HuH-7.5 (cell line): ENCODE measurements around the gene ATP8A2.

Source experiments
- DNase-seq: peaks from one replicate; pipeline ENCODE4 v3.0.0; 2011; ENCODE audit warnings: low spot score

The ATP8A2 gene

GRCh38 chr13:25630329-25630900 is 258.6 kb downstream of the ATP8A2 start:
- DNase-seq, result no peak

- no peak for DNase-seq
These were observed 260.6 kb downstream of the ATP8A2 start for GRCh38 chr13:25632166-25632888.

GRCh38 chr13:25633093-25633492 is 261.3 kb downstream of the ATP8A2 start:
- no peak for DNase-seq

- DNase-seq, result no peak
These were observed 273.9 kb downstream of the ATP8A2 start for GRCh38 chr13:25645681-25646080.

- DNase-seq, result no peak
These were observed 277.3 kb downstream of the ATP8A2 start for GRCh38 chr13:25649001-25649633.

- DNase-seq, result no peak
These were observed 281.0 kb downstream of the ATP8A2 start for GRCh38 chr13:25652764-25653163.

- no peak for DNase-seq
These were observed 282.5 kb downstream of the ATP8A2 start for GRCh38 chr13:25654322-25654721.

GRCh38 chr13:25657157-25657556 is 285.4 kb downstream of the ATP8A2 start:
- DNase-seq, result no peak

GRCh38 chr13:25659091-25659795 is 287.5 kb downstream of the ATP8A2 start:
- no peak for DNase-seq

GRCh38 chr13:25660996-25661395 is 289.2 kb downstream of the ATP8A2 start:
- DNase-seq, result no peak

- no peak for DNase-seq
These were observed 290.7 kb downstream of the ATP8A2 start for GRCh38 chr13:25662516-25662915.

GRCh38 chr13:25668345-25668744 is 296.6 kb downstream of the ATP8A2 start:
- no peak for DNase-seq

GRCh38 chr13:25673711-25674110 is 301.9 kb downstream of the ATP8A2 start:
- no peak for DNase-seq

GRCh38 chr13:25674371-25674770 is 302.6 kb downstream of the ATP8A2 start:
- DNase-seq, result no peak

- no peak for DNase-seq
These were observed 303.3 kb downstream of the ATP8A2 start for GRCh38 chr13:25675060-25675459.

GRCh38 chr13:25677956-25678355 is 306.2 kb downstream of the ATP8A2 start:
- no peak for DNase-seq

- DNase-seq, result no peak
These were observed 306.6 kb downstream of the ATP8A2 start for GRCh38 chr13:25678398-25678797.

- DNase-seq, result no peak
These were observed 307.4 kb downstream of the ATP8A2 start for GRCh38 chr13:25679159-25679558.

- DNase-seq, result no peak
These were observed 308.2 kb downstream of the ATP8A2 start for GRCh38 chr13:25679936-25680335.

- DNase-seq, result no peak
These were observed 310.5 kb downstream of the ATP8A2 start for GRCh38 chr13:25682276-25682675.

GRCh38 chr13:25683056-25683455 is 311.3 kb downstream of the ATP8A2 start:
- DNase-seq, result no peak

GRCh38 chr13:25683662-25684370 is 312.0 kb downstream of the ATP8A2 start:
- no peak for DNase-seq
